NCI-H1092 treated with DMSO at 0.1 percent for 48 hours (cell line): ENCODE data around the gene CDC42BPB.

Source experiments
- DNase-seq: peaks from one replicate; lab custom pipeline; 2025; lab: John Stamatoyannopoulos, UW

Gene CDC42BPB

DNA sequence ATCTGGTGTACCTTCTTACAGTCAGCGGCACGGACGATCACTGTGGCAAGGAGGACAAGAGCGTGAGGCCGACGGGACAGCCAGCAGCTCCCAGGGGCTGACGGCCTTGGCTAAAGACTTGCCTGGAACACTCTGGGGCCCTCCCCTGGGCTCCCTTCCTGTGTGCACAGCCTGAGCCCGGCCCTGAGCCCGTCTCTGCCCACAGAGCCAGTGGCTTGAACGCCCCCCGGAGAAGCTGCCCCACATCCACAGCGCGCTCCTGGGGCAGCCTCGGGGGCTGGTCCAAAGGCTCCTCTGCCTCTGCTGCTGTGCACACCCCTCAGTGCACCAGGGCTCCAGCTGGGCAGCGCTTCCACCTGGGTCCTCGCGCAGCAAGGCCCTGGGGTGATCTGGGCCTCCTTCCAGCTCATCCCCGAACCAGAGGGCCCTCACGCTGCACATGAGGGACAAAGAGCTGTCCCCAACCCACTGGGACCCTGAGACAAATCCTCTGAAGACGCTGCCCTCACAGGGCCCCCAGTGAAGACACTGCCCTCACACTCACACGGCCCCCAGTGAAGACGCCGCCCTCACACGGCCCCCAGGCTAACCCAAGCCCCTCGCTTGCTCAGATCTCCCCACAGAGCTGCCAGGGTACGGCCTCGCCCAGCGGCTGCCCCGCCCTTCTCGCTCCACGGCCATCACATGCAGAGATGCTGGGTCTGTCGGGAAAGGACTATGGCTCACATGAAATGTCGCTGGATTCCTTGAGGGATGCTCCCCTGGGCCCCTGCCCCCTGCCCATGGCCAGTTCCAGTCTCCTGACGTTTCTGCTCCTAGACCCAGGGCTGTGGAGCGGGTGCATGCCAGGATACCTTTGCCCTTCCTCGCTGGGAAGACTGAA, 112.7 kb downstream of the CDC42BPB start:
- no peak for DNase-seq

DNA sequence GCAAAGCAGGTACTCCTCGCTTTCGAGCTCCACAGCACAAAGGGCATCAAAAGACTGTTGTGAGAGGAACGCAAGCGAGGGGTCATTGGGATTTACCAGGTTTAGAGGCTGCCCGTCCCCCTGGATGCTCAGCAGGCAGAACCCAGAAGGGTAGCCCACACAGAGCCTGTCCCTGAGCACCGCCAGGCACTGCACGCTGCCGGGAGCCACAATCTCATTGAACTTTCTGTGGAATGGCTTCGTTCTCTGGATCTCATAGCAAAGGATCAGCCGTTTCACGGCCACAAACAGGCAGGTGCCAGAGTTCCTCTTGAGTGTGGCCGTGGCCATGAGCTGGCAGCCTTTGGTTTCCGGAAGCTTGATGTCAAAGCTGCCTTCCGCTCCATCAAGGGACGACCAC, 113.4 kb downstream of the CDC42BPB start:
- DNase-seq, result no peak

DNA sequence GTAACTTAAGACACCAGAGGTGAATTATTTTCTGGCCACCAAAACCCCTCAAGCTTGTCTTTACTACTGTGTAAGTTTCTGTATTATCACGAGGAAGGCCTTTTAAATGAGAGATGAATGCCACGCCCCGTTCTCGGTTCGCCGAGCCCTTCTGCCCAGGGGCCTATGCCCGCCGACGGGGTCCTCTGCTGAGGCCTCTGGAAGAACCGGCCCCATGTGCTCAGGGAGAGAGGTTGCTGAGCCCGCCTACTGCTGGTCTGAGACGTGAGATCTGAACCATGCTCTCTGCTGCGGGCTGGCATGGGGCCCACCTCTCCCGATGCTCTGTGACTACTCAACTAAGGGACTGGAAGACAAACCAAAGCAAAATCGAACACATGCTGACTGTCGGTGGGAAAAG, 113.9 kb downstream of the CDC42BPB start:
- no peak for DNase-seq

DNA sequence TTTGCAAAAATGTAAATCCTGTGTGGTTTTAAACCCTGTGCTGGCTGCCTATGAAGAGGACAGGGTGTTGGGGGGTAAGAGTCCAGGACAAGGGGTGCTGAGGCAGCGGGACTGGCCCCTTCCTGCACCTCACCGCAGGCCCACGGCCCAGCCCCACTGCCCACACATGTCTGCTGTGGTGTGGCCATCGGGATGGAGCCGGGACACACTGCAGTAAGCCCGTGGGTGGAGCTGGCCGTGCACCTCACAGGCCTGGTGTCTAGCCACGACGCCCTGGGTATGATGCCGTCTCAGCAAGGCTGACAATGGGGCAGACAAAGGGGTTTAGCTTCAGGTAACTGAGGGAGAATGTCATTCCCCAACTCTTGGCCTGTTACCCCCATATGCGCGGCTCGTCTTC, 115.3 kb downstream of the CDC42BPB start:
- DNase-seq, result no peak

DNA sequence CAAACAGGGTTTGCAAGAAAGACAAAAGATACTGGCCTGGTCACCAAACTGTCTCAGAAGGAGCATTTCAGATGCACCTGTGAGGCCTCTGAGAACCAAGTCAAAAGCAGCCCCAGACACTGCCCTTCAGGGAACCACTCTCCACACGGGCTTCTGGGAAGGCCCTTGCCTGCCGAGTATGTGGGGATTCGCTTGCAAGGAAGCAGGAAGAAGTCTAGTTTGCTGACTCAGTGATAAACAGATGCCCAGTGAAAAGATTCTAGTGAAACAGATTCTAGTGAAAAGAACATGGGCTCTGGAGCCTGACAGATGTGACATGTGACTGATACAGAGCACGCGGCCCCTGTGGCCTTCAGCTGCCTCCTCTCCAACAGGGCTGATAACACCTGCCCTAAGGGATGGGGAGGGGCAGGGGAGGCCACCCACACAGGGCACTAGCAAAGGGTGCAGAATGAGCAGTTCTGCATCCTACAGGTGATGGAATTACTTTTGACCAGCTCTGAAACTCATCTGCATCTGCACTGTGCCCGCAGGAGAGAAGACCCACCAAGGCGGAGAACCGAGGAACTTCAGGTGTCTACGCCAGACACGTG, 115.8 kb downstream of the CDC42BPB start:
- DNase-seq, result no peak

DNA sequence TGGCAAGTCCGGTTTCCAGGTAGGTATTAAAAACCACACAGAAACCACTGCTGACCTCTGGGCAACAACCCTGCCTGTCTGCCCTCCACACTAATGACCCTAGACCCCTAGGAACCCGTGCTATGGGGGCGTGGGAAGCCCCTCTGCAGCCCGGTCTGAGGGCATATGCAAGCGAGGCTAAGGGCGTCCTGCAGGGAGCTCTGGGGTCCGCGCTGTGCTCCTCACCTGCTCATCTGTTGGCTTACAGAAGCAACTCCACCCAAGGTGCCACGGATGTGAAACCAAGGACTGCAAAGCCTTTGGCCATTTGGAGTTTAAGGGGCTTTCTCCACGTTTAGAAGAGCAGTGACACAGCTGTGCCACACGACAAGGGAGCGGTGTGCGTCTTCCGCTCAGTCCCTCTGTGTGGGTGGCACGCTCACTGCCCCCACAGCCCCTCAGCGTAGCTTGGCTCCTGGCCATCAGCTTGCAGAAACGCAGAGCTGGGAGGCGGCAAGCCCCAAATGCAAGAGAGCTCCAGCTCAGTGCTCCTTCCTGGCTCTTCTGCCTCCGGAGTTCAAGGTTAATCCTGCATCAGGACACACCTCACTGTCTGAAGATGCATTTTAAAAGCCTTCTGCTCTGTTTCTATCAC, 116.5 kb downstream of the CDC42BPB start:
- DNase-seq, result no peak

DNA sequence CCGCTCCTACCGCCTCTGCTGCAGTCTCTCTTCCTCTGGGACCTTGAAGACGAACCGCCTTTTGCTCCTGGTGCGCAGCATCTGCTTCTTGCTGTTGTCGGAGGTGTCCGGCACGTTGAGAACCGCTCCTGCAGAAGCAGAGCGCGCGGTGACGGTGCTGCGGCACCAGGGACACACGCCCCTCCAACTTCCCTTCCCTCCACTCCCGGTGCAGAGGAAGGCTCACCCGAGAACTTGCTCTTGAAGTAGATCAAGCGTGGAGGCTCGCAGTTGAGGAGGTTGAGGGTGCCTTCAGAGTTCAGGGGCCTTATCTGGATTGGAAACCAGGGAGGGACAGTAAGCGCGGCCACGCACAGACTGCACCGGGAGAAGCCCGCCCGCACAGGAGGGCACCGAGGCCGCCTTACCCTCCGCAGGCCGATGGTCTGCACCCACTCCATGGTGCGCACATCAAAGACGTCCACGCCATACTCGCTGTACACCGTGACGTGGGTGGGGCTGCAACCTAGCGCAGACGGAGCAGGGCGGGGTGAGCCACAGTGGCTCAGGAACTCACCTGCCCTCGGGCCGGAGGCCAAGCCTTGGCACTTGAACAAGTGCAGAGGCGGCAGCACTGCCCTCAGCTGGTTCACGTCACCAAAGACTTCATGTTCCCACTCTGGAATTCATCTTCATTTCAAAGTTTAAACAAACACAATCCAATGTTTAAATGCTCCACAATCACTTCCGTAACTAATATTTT, 117.4 kb downstream of the CDC42BPB start:
- no peak for DNase-seq

DNA sequence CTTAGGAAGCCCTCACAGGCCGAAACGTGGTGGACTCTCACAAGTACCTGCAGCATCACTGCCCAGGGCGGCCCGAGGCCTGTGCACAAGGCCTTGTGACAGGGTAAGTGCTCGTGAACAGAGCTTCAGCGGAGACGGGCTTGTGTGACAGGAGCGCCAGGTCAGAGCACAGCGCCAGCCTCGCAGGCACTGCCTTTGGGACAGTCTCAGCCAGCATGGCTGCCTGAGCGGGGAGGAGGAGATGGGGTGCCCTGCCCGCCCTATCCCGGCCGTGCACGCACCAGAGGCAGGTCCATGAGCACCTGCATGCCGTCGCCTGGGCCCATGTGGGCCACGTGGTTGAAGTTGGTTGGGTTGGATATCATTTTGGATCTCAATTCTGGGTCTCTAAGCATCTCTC, 118.0 kb downstream of the CDC42BPB start:
- DNase-seq, result no peak

DNA sequence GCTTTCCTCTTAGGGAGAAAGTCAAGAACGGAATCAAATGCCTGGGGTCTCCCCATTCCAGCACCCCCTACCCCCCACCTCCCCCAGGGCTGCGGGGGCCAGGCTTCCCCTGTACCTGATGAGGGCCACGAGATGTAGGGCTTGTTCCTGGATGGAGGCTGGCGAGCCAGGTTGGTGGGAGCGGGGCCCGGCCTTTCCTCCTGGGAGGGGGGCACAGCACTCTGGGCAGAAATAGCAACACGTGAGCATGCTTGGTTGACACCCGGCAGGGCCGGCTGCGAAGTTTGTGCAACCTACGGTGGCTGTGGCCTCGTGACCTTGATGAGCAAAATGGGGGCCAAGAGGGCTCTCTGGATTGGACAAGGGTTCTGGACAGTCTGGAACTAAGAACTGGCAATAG, 119.2 kb downstream of the CDC42BPB start:
- no peak for DNase-seq

DNA sequence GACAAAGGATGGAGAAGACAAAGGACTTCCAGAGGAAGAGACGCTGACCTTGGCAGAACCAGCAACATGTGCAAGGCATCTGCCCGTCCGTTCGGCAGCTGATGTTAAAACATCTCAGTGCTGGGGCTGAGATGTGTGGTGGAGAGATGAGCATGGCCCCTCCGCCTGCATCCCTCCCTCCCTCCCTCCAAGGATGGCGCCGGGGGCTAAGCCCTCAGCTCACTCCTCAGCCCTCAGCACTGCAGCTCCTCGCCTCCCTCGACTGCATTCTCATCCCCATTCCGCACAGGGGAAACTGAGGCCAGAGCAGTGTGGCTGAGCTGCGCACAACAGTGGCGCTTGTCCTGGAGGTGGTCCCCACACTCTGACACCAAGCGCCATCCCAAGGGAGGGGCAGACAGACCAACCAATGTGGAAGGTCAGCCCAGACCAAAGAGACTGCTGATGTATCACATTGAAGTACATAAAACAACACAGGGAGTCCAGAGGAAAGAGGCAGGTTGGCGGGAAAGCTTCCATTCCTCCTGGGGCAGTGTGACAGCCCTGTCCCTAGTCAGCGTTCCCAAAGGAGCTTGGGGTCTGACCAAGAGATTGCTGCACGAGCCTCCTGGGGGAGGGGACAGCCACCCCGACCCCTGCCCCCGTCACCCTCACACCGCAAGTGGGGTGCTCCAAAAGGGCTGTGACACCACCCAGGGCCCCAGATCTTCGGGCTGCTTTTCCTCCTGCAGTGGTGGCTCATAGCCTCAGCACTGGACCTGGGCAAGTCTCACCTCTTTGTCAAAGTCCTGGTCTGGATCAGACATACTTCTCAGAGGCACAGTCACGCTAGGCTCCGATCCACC, 119.8 kb downstream of the CDC42BPB start:
- DNase-seq, result no peak

DNA sequence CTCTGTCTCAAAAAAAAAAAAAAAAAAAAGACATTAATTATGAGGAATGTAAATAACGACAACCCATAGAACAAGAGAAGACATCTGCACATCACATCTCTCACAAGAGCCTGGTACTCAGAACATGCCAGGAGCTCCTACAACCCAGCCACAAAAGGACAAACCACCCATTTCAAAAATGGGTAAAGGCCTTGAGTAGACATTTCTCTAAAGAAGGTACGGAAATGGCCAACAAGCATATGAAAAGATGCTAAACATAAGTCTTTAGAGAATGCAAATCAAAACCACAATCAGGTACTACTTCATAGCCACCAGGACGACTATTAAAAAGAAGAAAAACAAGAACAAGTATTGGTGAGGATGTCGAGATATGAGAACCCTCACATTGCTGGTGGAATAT, 121.6 kb downstream of the CDC42BPB start:
- DNase-seq, result no peak

DNA sequence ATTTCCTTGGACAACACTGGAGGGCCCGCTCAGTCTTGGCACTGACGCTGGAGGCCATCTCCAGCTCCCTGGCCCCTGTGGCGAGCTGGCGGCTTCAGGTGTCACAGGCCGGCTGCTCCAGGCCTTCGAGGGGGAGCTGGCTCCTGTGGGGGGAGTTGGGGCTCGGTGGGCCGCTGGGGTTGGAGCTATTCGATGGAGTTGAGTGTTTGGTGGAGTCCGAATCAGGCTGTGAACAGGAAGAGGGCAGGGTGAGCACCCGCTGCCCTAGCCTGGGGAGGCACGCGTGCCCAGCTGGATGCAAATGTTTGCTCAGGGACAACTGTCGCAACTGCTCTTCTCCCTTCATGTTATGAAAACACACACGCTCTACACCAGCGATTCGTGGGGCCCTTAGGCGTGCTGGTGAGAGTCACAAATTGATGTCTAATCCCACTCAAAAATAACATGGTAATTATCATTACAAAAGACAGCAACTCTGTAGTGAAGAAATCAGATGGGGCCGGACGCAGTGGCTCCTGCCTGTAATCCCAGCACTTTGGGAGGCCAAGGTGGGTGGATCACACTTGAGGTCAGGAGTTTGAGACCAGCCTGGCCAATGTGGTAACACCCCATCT, 123.6 kb downstream of the CDC42BPB start:
- DNase-seq, result no peak

DNA sequence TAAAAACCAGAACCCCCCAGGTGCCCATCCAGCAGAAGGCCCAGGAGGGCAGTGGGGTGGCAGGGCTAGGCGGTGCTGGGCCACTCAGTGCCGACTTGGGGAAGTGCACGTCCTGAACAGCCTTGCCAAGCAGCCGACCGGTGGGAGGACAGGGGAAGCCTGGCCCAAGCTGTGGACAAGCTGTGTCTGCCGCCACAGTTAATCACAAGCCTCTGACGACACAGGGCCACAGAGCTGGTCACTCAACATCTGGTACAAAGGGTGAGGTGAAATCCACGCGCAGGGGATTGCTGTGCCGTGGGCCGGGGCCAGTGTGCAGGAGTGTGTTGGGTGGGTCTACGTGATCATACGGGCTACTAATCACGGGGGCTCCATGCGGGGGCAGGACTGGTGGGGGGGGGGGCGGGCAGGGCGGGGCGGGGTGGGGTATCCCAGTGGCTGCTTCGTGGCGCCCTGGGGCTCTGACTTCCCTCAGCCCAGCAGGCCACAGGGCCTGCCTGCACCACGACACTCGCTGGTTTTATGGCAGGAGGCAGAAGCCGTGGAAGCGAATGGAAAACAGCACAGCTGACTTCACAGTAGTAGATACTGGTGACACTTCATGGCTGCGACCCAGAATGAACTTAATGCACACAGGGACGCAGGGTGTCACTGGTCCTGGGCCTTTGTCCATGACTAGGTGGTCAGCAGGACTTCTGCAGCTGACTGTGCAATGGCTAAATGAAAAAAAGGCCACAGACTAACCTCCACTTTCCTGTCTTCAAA, 124.7 kb downstream of the CDC42BPB start:
- DNase-seq, result no peak

DNA sequence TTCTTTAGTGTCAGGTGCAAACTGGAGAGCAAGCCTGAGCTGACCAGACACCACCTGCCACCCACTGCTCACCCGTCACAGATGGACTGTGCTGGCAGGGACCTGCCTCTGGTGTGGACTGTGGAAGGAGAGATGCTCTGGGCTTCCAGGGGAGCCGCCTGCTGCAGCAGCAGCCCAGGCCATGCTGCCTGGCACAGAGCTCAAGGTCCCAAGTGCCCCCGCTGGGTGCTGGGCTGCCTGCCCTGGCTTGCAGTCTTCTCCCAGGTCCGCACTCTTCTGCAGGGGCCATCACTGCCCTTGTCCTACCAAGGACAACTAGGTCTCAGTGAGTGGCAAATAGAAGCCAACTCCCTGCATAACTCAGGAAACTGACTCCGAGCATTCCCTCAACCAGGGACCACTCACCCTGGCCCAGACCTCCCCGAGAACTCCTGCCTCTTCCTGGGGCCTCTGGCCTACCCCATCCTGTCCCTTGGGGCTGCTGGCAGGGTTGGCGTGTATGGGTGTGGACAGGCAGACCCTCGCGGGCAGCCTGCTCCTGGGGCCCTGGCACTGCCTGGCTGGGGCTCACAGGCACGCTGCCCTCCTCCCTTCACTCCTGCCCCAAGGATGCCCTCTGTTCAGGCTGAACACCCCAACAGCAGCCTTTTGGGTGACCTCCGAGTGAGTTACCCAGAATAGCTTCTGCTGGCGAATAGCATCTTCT, 125.6 kb downstream of the CDC42BPB start:
- DNase-seq, result no peak

DNA sequence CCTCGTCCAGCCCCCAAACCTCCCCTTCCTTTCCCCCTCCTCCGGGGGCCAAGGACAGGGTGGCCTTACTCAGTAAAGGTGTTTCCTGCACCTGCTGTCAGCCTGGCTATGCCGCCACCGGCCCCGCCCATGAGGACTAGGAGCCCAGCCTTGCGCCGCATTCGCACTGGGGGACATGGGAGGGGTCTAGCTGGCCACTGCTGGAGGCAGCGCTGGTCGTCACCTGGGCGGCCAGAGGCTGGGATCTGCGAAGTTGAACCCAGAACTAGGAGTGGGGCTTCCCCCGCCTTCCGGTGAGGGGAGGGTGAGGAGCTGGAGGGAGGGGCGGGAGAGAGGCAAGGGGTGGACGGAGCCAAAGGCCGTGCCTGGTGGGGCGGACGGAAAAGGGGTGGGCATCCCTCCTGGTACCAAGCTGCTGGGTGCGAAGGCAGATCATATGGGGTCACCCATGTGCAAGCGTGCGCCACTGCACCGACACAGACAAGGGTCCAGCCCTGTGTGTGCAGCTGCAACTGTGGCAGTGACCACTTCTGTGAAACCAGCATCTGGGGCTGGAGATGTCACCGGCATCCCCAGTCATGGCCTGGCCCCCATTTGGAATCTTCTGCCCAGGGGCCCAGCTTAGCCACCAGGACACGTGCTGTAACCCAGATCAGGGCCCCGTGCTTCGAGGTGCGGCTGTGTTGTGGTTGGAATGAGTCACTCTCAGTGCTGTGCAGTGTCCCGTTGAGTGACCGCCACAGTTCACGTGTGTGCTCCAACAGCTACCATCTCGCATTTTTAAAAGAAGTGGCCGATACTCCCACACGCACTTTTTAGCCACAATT, 126.4 kb downstream of the CDC42BPB start:
- DNase-seq, result no peak

DNA sequence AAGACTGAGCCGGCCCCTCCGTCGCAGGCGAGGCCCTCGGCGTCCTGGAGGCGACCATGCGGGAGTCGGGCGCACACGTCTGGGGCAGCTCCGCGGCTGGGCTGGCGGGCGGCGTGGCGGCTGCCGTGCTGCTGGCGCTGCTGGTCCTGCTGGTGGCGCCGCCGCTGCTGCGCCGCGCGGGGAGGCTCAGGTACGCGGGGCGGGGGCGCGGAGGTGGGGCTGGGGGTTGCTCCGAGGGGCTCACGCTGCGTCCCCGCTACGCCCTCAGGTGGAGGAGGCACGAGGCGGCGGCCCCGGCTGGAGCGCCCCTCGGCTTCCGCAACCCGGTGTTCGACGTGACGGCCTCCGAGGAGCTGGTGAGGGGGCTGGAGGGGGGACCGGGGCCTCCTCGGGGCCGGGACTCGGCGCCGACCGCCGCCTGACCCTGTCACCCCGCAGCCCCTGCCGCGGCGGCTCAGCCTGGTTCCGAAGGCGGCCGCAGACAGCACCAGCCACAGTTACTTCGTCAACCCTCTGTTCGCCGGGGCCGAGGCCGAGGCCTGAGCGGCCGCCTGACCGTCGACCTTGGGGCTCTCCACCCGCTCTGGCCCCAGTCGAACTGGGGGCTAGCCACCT, 127.1 kb downstream of the CDC42BPB start:
- peak; percentile 6 for DNase-seq

DNA sequence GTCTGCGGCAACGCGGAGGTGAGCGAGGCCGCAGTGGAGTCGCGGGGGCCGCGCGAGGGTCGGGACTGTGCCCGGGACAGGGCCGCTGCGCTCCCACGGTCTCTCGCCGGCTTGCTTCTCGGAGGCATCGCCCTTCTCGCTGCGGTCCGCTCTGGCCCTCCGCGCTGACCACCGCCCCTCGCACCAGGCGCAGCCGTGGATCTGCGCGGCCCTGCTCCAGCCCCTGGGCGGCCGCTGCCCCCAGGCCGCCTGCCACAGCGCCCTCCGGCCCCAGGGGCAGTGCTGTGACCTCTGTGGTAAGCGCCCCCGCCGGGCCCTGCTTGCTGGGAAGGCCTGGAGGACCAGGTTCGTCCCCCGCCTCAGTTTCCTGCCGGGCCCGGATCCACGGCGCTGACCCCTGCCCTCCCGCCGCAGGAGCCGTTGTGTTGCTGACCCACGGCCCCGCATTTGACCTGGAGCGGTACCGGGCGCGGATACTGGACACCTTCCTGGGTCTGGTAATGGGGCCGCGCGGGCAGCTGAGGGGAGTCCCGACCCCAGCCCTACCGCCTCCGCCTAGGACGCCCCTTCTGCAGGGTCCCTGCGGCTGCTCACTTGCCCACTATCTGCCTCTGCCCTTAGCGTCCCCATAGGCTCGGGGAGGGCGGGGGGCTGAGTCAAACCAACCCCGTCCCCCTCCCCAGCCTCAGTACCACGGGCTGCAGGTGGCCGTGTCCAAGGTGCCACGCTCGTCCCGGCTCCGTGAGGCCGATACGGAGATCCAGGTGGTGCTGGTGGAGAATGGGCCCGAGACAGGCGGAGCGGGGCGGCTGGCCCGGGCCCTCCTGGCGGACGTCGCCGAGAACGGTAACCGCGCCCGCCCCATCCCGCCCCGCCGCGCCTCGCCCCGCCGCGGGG, 127.9 kb downstream of the CDC42BPB start:
- no peak for DNase-seq
